NB4 (cell line): ENCODE results near the gene RUBCN.

ENCODE experiments used
- DNase-seq: peaks from one replicate; pipeline ENCODE4 v3.0.0; 2010; ENCODE audit warnings: low read depth
- H3K4me3 ChIP-seq: one replicate; pipeline ENCODE4 v1.5.1; 2011; ENCODE audit warnings: mild to moderate bottlenecking, low read depth, low read length, moderate library complexity
- CTCF ChIP-seq: IDR thresholded peaks from one replicate; pipeline ENCODE4 v1.5.1; 2012; ENCODE audit warnings: low read depth, low read length
- MYC ChIP-seq: IDR thresholded peaks from 2 replicates; pipeline ENCODE4 v1.6.1; 2011; ENCODE audit warnings: low read depth, low read length
- POLR2A ChIP-seq: IDR thresholded peaks from 2 replicates; pipeline ENCODE4 v1.6.1; 2011; ENCODE audit warnings: mild to moderate bottlenecking; ENCODE audit not compliant: insufficient read length; ENCODE audit errors: extremely low read depth
- TF ChIP-seq, protein P1 (sequence below): IDR thresholded peaks from 2 replicates; pipeline ENCODE4 v1.6.1; 2011; ENCODE audit warnings: low read depth, low read length

Gene RUBCN

DNA sequence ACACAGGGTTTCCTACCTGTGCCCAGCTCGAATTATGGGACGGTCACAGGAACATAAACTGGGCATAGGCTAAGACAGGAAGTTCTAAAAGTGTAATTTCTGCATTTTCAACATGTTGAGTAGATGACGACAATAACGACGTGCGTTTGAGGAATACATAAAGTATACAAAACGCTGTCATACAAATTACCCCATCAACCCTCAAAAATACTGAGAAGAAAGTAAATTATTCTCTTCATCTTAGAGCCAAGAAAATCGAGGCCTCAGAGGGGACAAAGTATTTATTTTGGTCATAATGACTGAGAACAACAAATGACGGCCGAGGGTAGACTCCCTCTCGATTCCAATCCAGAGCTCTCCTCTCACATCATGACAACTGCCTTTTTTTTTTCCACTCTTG lies 60.8 kb downstream of the RUBCN start:
- TF ChIP-seq, protein P1, sequence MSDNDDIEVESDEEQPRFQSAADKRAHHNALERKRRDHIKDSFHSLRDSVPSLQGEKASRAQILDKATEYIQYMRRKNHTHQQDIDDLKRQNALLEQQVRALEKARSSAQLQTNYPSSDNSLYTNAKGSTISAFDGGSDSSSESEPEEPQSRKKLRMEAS = no peak
- TF ChIP-seq CTCF = no peak
- no peak for TF ChIP-seq MYC
- TF ChIP-seq POLR2A = no peak
- DNase-seq = no peak
- H3K4me3 ChIP-seq = no peak overlapping the region

- H3K4me3 ChIP-seq = no peak overlapping the region
- TF ChIP-seq, protein P1 = no peak
- TF ChIP-seq CTCF = no peak
- TF ChIP-seq MYC = no peak
- no peak for TF ChIP-seq POLR2A
- no peak for DNase-seq
Measured at GRCh38 chr3:197675563-197675860, 61.2 kb downstream of the RUBCN start.

GRCh38 chr3:197674741-197675562 lies 61.8 kb downstream of the RUBCN start:
- TF ChIP-seq, protein P1 = no peak
- TF ChIP-seq MYC (no peak), CTCF (no peak), POLR2A (no peak)
- H3K4me3 ChIP-seq = no peak overlapping the region
- no peak for DNase-seq

DNA sequence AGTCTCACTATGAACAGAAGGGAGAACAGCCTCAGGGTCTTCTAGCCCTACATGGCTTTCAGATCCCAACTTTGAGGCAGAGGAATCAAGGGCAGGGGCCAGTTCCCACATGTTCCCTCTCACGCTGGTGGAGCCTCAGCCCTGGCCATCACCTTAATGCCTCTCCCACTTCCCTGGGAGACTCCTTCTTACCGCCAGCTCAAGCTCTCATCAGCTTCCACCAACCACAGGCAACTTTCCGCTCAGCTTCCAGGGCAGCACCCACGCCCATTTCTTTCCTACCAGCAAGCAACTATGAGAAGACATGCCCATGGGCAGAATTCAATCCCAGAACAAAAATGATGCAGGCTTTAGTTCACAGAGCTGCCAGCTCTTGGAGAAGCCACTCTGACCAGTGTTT lies 63.5 kb downstream of the RUBCN start:
- H3K4me3 ChIP-seq = no peak overlapping the region
- DNase-seq = no peak
- TF ChIP-seq CTCF (no peak), MYC (no peak), POLR2A (no peak)
- TF ChIP-seq, protein P1 = no peak

DNA sequence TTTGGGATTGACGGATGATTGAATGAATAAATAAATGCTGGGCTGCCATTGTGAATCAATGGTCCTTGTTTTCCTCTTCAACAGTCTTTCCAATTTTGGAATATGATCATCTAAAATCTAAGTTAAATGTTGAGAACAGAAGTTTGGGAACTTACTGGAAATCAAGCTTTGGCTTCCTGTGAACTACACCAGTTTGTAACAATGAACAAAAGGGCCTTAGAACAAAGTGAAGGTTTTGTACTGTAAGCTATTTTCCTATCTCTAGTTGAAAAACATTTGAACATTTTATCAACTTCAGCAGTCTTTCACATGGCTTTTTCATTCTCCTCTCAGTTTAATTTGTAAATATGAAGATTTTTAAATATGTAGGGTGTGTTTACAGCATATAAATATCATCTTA lies 66.3 kb downstream of the RUBCN start:
- H3K4me3 ChIP-seq = no peak overlapping the region
- TF ChIP-seq CTCF (no peak), POLR2A (no peak), MYC (no peak)
- TF ChIP-seq, protein P1 = no peak
- no peak for DNase-seq
